Spleen (tissue), 11 donors: ENCODE measurements around the gene PRKCA. TPM values are rescaled to one million over a fixed set of nuclear protein-coding genes. Genes with fewer than 3 reads are reported as not detected.

Experiments
- DNase-seq: peaks from one replicate; pipeline ENCODE4 v3.0.0-alpha.2; 2020
- H3K27ac ChIP-seq, 8 donors: fragments of 200-600 bp; sonication (generic) in 7 of 8; 1 replicate in 4 of 8; 2 replicates in 4 of 8; pipeline versions ENCODE4 v1.5.0 to v1.8.0; 2016 to 2021; ENCODE audit warnings: inconsistent platforms in 4 of 8, mild to moderate bottlenecking in 4 of 8, moderate library complexity in 1 of 8
- H3K27me3 ChIP-seq, 7 donors: fragments of 200-600 bp; sonication (generic) in 6 of 7; replicated peaks in 1 of 7; 1 replicate in 4 of 7; 2 replicates in 3 of 7; pipeline versions ENCODE4 v1.5.0 to v1.8.0; 2016 to 2021; ENCODE audit warnings: inconsistent platforms in 3 of 7, mild to moderate bottlenecking in 1 of 7
- H3K36me3 ChIP-seq, 6 donors: fragments of 200-600 bp; sonication (generic) in 5 of 6; 1 replicate in 4 of 6; 2 replicates in 2 of 6; pipeline versions ENCODE4 v1.5.0 to v1.8.0; 2016 to 2021; ENCODE audit warnings: inconsistent platforms in 2 of 6
- H3K4me1 ChIP-seq, 6 donors: fragments of 200-600 bp; sonication (generic) in 5 of 6; 1 replicate in 3 of 6; 2 replicates in 3 of 6; pipeline versions ENCODE4 v1.5.0 to v1.8.0; 2016 to 2021; ENCODE audit warnings: inconsistent platforms in 3 of 6
- H3K4me3 ChIP-seq, 8 donors: fragments of 200-600 bp; sonication (generic) in 7 of 8; 1 replicate in 4 of 8; 2 replicates in 4 of 8; pipeline versions ENCODE4 v1.5.0 to v1.8.0; 2016 to 2021; ENCODE audit warnings: inconsistent platforms in 4 of 8, mild to moderate bottlenecking in 4 of 8, moderate library complexity in 2 of 8
- H3K9me3 ChIP-seq, 8 donors: fragments of 200-600 bp; sonication (generic) in 7 of 8; 1 replicate in 4 of 8; 2 replicates in 4 of 8; pipeline versions ENCODE4 v1.5.0 to v1.8.0; 2016 to 2021; ENCODE audit warnings: inconsistent platforms in 4 of 8
- POLR2A ChIP-seq, 3 donors: fragments of 450-650 bp; IDR thresholded peaks; one replicate each; pipeline ENCODE4 v1.5.1; 2017; ENCODE audit warnings: antibody characterized with exemption in 3 of 3, mild to moderate bottlenecking in 1 of 3
- POLR2AphosphoS5 ChIP-seq, 3 donors: sonication (generic); formaldehyde crosslinking; IDR thresholded peaks; one replicate each; pipeline ENCODE4 v1.5.1; 2017; ENCODE audit warnings: antibody characterized with exemption in 3 of 3
- WGBS, 5 donors: extraction: QIAGEN DNeasy Blood & Tissue Kit in 3 of 5; methylation state at CpG; one replicate each; pipeline versions ENCODE4 v1.1.5 to v1.1.7; 2013 to 2018; 5-methylcytosine and 5-hydroxymethylcytosine counted together
- intact Hi-C: fragments of 100-400 bp; cut with DNase I; formaldehyde crosslinking; loops from one replicate; pipeline ENCODE4 v1.15.0; 2023; ENCODE audit warnings: low total_unique reads
- polyA plus RNA-seq, 3 donors: library from polyadenylated mRNA; stranded (reverse); fragments of 200-250 nt; gene quantifications; one replicate each; pipeline ENCODE4 v1.2.1, GENCODE V29; 2013
- total RNA-seq, 7 donors: library from RNA; depleted of rRNA in 3 of 7; stranded (reverse); fragments of >200 nt in 3 of 7; fragmentation: NEBNext Ultra II Directional in 4 of 7; extraction: Animal tissue kit (Norgen Biotek cat#: 25700) in 4 of 7; gene quantifications; one replicate each; pipeline versions ENCODE4 v1.1.0 to v1.2.1, GENCODE V29; 2016 to 2021
- TF ChIP-seq, protein P1 (sequence below), 11 experiments: fragments of 200-600 bp in 7 of 11; fragments of 450-650 bp in 4 of 11; sonication (generic) in 4 of 11; IDR thresholded peaks in 8 of 11; conservative IDR thresholded peaks in 3 of 11; 1 replicate in 7 of 11; 2 replicates in 4 of 11; pipeline versions ENCODE4 v1.4.0 to v1.8.0; 2016 to 2021; ENCODE audit warnings: antibody characterized with exemption in 11 of 11, inconsistent platforms in 4 of 11, mild to moderate bottlenecking in 1 of 11
- donor health status: healthy with polysubstance abuse.
- donor health status: DM: no; HTN: no; CAD: no; lungs with moderate emphysema.
- donor health status: DM: no; HTN: no; CAD: no.
- donor health status: Bipolar disorder and iron deficiency.
- donor health status: healthy.
- donor health status: DM: no; HTN: no; CAD: no.
- donor health status: DM: yes; HTN: yes; CAD: no.

PRKCA gene
- total and polyA plus RNA-seq, 10 donors: 1.7 to 59.7 (median 31.2) TPM

DNA sequence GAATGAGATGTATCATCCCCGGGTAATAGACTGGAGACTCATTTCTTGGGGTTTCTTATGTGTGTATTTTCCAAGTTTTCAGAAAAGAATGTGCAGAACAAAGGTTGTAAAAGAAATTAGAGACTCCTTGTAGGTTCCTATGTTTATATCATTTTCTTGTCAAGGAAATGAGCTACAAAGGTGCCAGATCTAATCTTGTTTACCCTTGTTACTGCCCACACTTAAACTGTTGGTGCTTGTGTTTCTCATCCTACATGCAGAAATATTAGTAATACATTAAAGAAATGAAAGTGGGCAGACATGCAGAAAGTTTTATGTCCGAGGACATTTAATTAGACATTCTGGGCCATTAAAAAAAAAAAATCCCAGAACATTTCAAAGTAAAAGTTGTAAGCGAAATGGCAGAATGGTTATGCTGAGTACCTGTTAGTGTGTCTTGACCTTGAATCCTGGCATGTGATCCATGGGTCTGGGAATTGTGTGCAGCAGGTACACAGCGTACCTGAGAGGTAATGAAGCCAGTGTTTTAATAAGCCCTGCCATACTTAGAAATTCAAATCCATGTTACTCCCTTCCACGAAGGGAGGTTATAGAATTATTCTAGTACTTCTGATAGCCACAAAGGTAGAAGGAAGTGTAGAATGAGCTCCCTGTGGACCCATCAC is 469.9 kb downstream of the PRKCA start:
- Histone ChIP-seq H3K4me1 (no peaks in the 10 kb centered on the region), H3K36me3 (peaks cover 0 to 33% (median 0%) of the 10 kb centered on the region in 6 donors), H3K27ac (no peak overlapping the region), H3K27me3 (no peaks in the 10 kb centered on the region), H3K9me3 (no peaks in the 10 kb centered on the region), H3K4me3 (no peak overlapping the region)
- TF ChIP-seq POLR2AphosphoS5 (IDR thresholded peaks at IDR 0.05) (no peak), POLR2A (IDR thresholded peaks at IDR 0.05) (no peak)
- TF ChIP-seq, protein P1, sequence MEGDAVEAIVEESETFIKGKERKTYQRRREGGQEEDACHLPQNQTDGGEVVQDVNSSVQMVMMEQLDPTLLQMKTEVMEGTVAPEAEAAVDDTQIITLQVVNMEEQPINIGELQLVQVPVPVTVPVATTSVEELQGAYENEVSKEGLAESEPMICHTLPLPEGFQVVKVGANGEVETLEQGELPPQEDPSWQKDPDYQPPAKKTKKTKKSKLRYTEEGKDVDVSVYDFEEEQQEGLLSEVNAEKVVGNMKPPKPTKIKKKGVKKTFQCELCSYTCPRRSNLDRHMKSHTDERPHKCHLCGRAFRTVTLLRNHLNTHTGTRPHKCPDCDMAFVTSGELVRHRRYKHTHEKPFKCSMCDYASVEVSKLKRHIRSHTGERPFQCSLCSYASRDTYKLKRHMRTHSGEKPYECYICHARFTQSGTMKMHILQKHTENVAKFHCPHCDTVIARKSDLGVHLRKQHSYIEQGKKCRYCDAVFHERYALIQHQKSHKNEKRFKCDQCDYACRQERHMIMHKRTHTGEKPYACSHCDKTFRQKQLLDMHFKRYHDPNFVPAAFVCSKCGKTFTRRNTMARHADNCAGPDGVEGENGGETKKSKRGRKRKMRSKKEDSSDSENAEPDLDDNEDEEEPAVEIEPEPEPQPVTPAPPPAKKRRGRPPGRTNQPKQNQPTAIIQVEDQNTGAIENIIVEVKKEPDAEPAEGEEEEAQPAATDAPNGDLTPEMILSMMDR (IDR thresholded peaks at IDR 0.05 in 8 of 11, conservative IDR thresholded peaks at IDR 0.05 in 3 of 11): no peak
- DNase-seq: no peak
- intact Hi-C loops: no loop called here
- WGBS, 5 donors: 82 to 91% (median 88%) methylated on average over 5 of the region's 5 CpGs

DNA sequence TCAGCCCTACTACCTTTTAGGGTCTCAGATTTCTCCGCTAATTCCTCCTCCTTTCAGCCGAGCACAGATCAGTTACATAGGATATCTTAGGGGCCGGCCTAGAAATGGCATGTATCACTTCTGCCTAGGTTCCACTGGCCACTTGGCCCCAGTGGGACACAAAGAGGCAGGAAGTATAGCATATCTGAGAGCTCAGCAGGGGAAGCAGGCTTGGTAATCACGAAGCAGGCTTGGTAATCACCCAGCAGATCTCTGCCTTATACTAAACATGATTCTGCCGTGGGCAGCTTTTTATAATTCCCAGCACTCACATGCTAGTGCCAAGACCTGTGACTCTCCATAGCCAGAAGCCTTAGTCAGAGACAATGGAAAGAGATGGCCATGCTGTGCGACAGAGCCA is 472.9 kb downstream of the PRKCA start:
- H3K36me3 ChIP-seq: peaks cover 0 to 36% (median 0%) of the 10 kb centered on the region in 6 donors
- DNase-seq: no peak
- no peak for TF ChIP-seq POLR2A (IDR thresholded peaks at IDR 0.05)
- TF ChIP-seq, protein P1 (IDR thresholded peaks at IDR 0.05 in 8 of 11, conservative IDR thresholded peaks at IDR 0.05 in 3 of 11): no peak
- no peak for TF ChIP-seq POLR2AphosphoS5 (IDR thresholded peaks at IDR 0.05)
- 58 to 88% (median 86%) methylated on average over 6 of the region's 6 CpGs for WGBS, 5 donors
- H3K4me1 ChIP-seq: no peaks in the 10 kb centered on the region
- no peaks in the 10 kb centered on the region for H3K27me3 ChIP-seq
- no peaks in the 10 kb centered on the region for H3K9me3 ChIP-seq
- no peak overlapping the region for H3K4me3 ChIP-seq
- intact Hi-C loops: no loop called here
- H3K27ac ChIP-seq: no peak overlapping the region

DNA sequence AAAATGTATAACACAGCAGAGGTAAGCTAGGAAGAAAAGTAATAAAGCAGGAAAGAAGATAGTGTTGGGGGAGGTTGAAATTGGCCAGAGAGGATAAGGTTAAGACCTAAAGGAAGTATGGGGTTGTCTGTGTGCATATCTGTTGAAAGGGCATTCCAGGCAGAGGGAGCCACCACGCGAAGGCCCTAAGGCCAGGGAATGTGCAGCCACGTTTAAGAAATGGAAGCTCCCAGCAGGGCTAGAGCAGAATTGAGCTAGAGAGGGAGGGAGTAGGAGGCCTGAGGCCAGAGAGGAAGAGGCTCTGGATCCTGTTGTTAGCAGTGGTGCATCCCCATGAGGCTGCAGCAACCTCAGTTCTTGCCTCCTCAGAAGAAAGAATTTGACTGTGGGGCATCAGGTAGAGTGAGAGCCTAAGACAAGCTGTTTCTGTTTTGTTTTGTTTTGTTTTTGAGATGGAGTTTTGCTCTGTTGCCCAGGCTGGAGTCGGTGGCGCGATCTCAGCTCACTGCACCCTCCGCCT is 473.5 kb downstream of the PRKCA start:
- intact Hi-C loops: no loop called here
- H3K27me3 ChIP-seq: no peaks in the 10 kb centered on the region

More for the DNA sequence above, 473.5 kb downstream of the PRKCA start:
- H3K27ac ChIP-seq: no peak overlapping the region
- no peak overlapping the region for H3K4me3 ChIP-seq
- no peak for DNase-seq
- no peaks in the 10 kb centered on the region for H3K4me1 ChIP-seq
- no peaks in the 10 kb centered on the region for H3K9me3 ChIP-seq
- TF ChIP-seq, protein P1 (IDR thresholded peaks at IDR 0.05 in 8 of 11, conservative IDR thresholded peaks at IDR 0.05 in 3 of 11): no peak
- TF ChIP-seq POLR2AphosphoS5 (IDR thresholded peaks at IDR 0.05) (no peak), POLR2A (IDR thresholded peaks at IDR 0.05) (no peak)
- H3K36me3 ChIP-seq: peaks cover 0 to 36% (median 0%) of the 10 kb centered on the region in 6 donors
- WGBS, 5 donors: 69 to 78% (median 72%) methylated on average over 7 of the region's 7 CpGs
